COR-L47 (cell line): Measurements from ENCODE around the gene PCYT2.

Experiments
- DNase-seq: peaks from one replicate; lab custom pipeline; 2025; lab: John Stamatoyannopoulos, UW

The PCYT2 gene

DNA sequence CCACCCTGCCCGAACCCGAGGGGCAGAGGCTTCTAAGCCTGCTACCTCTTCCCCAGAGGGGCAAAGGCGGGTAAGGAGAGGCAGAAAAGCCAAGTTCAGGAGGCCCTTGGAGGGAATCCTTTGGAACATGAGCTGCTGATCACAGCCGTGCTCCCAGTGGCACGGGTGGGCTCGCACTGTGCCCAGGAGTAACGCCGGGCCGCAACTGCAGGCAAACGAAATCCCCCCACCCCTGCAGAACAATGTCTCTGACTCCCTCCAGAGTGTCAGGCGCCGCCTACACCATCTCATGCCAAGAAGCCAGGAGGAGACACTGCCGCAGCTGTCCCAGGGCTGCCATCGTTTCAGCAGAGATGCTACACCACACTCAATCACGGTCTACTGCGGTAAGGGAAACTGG, 59.8 kb downstream of the PCYT2 start:
- no peak for DNase-seq
